Raji (cell line): ENCODE measurements around the gene AP1M2.

Experiments used
- POLR2A ChIP-seq: IDR thresholded peaks from 2 replicates; pipeline ENCODE4 v1.6.1; 2011; ENCODE audit warnings: low read depth, low read length, control low read depth; ENCODE audit not compliant: insufficient read depth

Gene AP1M2

GRCh38 chr19:10587022-10587838 is at the start of gene AP1M2:
TSS of gene AP1M2 (minus strand) at chr19:10587312. CDS start at chr19:10587231, 81 bp downstream.
- TF ChIP-seq POLR2A = no peak

GRCh38 chr19:10636304-10636972 is 49.3 kb upstream of the AP1M2 start:
- no peak for TF ChIP-seq POLR2A

GRCh38 chr19:10634963-10635362 is 47.9 kb upstream of the AP1M2 start:
- TF ChIP-seq POLR2A = no peak

GRCh38 chr19:10634430-10634829 is 47.3 kb upstream of the AP1M2 start:
- no peak for TF ChIP-seq POLR2A

GRCh38 chr19:10631874-10632273 is 44.8 kb upstream of the AP1M2 start:
- TF ChIP-seq POLR2A = no peak

GRCh38 chr19:10625762-10626138 is 38.6 kb upstream of the AP1M2 start:
- TF ChIP-seq POLR2A = no peak

GRCh38 chr19:10625003-10625761 is 38.1 kb upstream of the AP1M2 start, which contains the start of gene SLC44A2:
TSS of gene SLC44A2 (plus strand) at chr19:10625553. CDS start at chr19:10625634, 81 bp downstream.
- TF ChIP-seq POLR2A = no peak

GRCh38 chr19:10624585-10624984 is 37.5 kb upstream of the AP1M2 start:
- no peak for TF ChIP-seq POLR2A

GRCh38 chr19:10621966-10622365 is 34.9 kb upstream of the AP1M2 start:
- TF ChIP-seq POLR2A = no peak

- TF ChIP-seq POLR2A = no peak
Measured at GRCh38 chr19:10620786-10621185, 33.7 kb upstream of the AP1M2 start.

- TF ChIP-seq POLR2A = no peak
Measured at GRCh38 chr19:10618846-10619245, 31.7 kb upstream of the AP1M2 start.

GRCh38 chr19:10617409-10618121 is 30.5 kb upstream of the AP1M2 start:
- TF ChIP-seq POLR2A = no peak

- no peak for TF ChIP-seq POLR2A
Measured at GRCh38 chr19:10615429-10616023, 28.4 kb upstream of the AP1M2 start.

- no peak for TF ChIP-seq POLR2A
Measured at GRCh38 chr19:10612499-10613119, 25.5 kb upstream of the AP1M2 start.
